HepG2 (cell line): ENCODE results near the gene SEMA6B. TPM values are rescaled to one million over a fixed set of nuclear protein-coding genes. Genes with fewer than 3 reads are reported as not detected.

Experiments used
- ATAC-seq: fragments of 200-7000 bp; cut with Tn5 transposase; 3 replicates; pipeline ENCODE4 v1.9.1; 2020; ENCODE audit warnings: mild to moderate bottlenecking, moderate library complexity
- BruUV-seq: library from RNA; stranded (reverse); fragments of 400-500 nt; replicated peaks from 2 replicates; lab custom pipeline; 2021; lab: Mats Ljungman, UMichigan
- CTCF ChIA-PET: fragments of 300-600 bp; formaldehyde crosslinking; extraction: SDS; loops from one replicate; lab custom pipeline; 2021; ENCODE audit warnings: low total read pairs, inconsistent platforms, low intra/inter-chr PET ratio; lab: Yijun Ruan, JAX
- POLR2A ChIA-PET: fragments of 350-600 bp; sonication (Branson Sonifier 250); formaldehyde crosslinking; loops from one replicate; lab custom pipeline; 2020; ENCODE audit warnings: antibody characterized with exemption, inconsistent platforms; lab: Yijun Ruan, JAX
- DNase-seq: peaks from one replicate; pipeline ENCODE4 v3.0.0-alpha.2; 2015; ENCODE audit warnings: low spot score
- FAIRE-seq: peaks from 3 replicates; lab custom pipeline; 2011; peaks lifted over from hg19 to GRCh38; lab: Jason Lieb, UNC
- H2AFZ ChIP-seq: one replicate; pipeline ENCODE4 v1.6.1; 2011; ENCODE audit warnings: low read length, inconsistent platforms
- H3K27ac ChIP-seq: fragments of 300-600 bp; 3 replicates; pipeline ENCODE4 v1.8.0; 2011; ENCODE audit warnings: mixed run types, mild to moderate bottlenecking, mixed read lengths, low read length, inconsistent platforms; ENCODE audit not compliant: insufficient read depth; ENCODE audit errors: extremely low read length
- H3K27me3 ChIP-seq, 2 experiments: fragments of 200-600 bp in 1 of 2; 2 replicates in 1 of 2; 3 replicates in 1 of 2; pipeline versions ENCODE4 v1.6.0 to v1.8.0; 2011; ENCODE audit warnings: low read length in 2 of 2, mild to moderate bottlenecking in 2 of 2, moderate library complexity in 2 of 2, inconsistent platforms in 1 of 2; ENCODE audit not compliant: insufficient read depth in 2 of 2, control insufficient read depth in 1 of 2
- H3K36me3 ChIP-seq, 2 experiments: fragments of 200-600 bp in 1 of 2; replicated peaks in 1 of 2; 2 replicates in 1 of 2; 3 replicates in 1 of 2; pipeline versions ENCODE4 v1.5.1 to v1.8.0; 2011; ENCODE audit warnings: low read length in 2 of 2, inconsistent platforms in 1 of 2; ENCODE audit not compliant: insufficient read depth in 2 of 2, control insufficient read depth in 1 of 2
- H3K4me1 ChIP-seq: 2 replicates; pipeline ENCODE4 v1.5.1; 2012; ENCODE audit warnings: low read length, inconsistent platforms; ENCODE audit not compliant: insufficient read depth
- H3K4me2 ChIP-seq: 2 replicates; pipeline ENCODE4 v1.6.0; 2011; ENCODE audit warnings: low read depth, low read length, inconsistent platforms
- H3K4me3 ChIP-seq, 3 experiments: fragments of 200-600 bp in 1 of 3; sonication (generic), shearing (Covaris generic) in 1 of 3; replicated peaks in 1 of 3; 2 replicates each; pipeline ENCODE4 v1.5.1; 2011 to 2016; ENCODE audit warnings: low read length in 3 of 3, inconsistent platforms in 2 of 3, low read depth in 2 of 3, mild to moderate bottlenecking in 2 of 3, control low read depth in 1 of 3, mixed read lengths in 1 of 3; ENCODE audit not compliant: insufficient read depth in 1 of 3
- H3K79me2 ChIP-seq: one replicate; pipeline ENCODE4 v1.6.1; 2011; ENCODE audit warnings: low read length, inconsistent platforms; ENCODE audit not compliant: insufficient read depth
- H3K9ac ChIP-seq: 2 replicates; pipeline ENCODE4 v1.6.0; 2011; ENCODE audit warnings: mild to moderate bottlenecking, low read depth, low read length, inconsistent platforms; ENCODE audit not compliant: insufficient read depth
- H3K9me3 ChIP-seq: 2 replicates; pipeline ENCODE4 v1.5.1; 2012; ENCODE audit warnings: mild to moderate bottlenecking, low read length
- H4K20me1 ChIP-seq: 2 replicates; pipeline ENCODE4 v1.6.0; 2011; ENCODE audit warnings: inconsistent platforms, mild to moderate bottlenecking, low read length, moderate library complexity; ENCODE audit not compliant: insufficient read depth
- JUNB ChIP-seq: sonication (generic); formaldehyde crosslinking; IDR thresholded peaks from 2 replicates; pipeline ENCODE4 v1.8.0; 2022; ENCODE audit warnings: missing genetic modification reagents, mild to moderate bottlenecking, borderline replicate concordance
- RBFOX2 ChIP-seq: fragments of 200-400 bp; formaldehyde crosslinking; IDR thresholded peaks from 2 replicates; pipeline ENCODE4 v1.6.1; 2017; ENCODE audit warnings: low read depth, mild to moderate bottlenecking, low read length
- ZNF121 ChIP-seq: sonication (generic); formaldehyde crosslinking; IDR thresholded peaks from 2 replicates; pipeline ENCODE4 v1.5.0; 2020; ENCODE audit warnings: mild to moderate bottlenecking, missing genetic modification reagents
- WGBS: methylation state at CpG from one replicate; pipeline ENCODE4 v1.1.6; 2017; ENCODE audit warnings: low lambda C conversion rate; 5-methylcytosine and 5-hydroxymethylcytosine counted together
- in situ Hi-C: cut with HindIII; loops from 2 replicates; pipeline ENCODE4 v1.10.0; 2017; ENCODE audit warnings: low pct_unique_long_range_greater_than_20kb; ENCODE audit not compliant: extremely low pct_ligation_motif_present
- intact Hi-C: fragments of 100-400 bp; cut with micrococcal nuclease; formaldehyde crosslinking; loops from one replicate; pipeline ENCODE4 v1.10.0; 2022; ENCODE audit not compliant: unreplicated experiment
- polyA plus RNA-seq, 8 experiments: library from polyadenylated mRNA; depleted of rRNA in 3 of 8; stranded (reverse) in 7 of 8; unstranded in 1 of 8; fragments of >200 nt; fragmentation: Illumina TruSeq in 4 of 8; extraction: Trizol in 4 of 8; gene quantifications; 2 replicates each; pipeline versions ENCODE4 v1.2.1 to v1.2.3, GENCODE V29; 2011 to 2016; ENCODE audit warnings: low read depth in 4 of 8, missing spikeins in 1 of 8, mixed read lengths in 1 of 8; ENCODE audit not compliant: insufficient read depth in 1 of 8
- total RNA-seq, 5 experiments: library from RNA; depleted of rRNA; stranded (reverse); fragments of >200 nt; fragmentation: Illumina TruSeq; extraction: Trizol; gene quantifications; 2 replicates each; pipeline ENCODE4 v1.2.3, GENCODE V29; 2016; ENCODE audit warnings: low read depth in 1 of 5
- TF ChIP-seq, protein P1 (sequence below): sonication (generic); formaldehyde crosslinking; IDR thresholded peaks from 2 replicates; pipeline ENCODE4 v1.9.0; 2022; ENCODE audit warnings: missing genetic modification reagents, mild to moderate bottlenecking, borderline replicate concordance
- TF ChIP-seq, protein P2 (sequence below): sonication (generic); formaldehyde crosslinking; IDR thresholded peaks from 2 replicates; pipeline ENCODE4 v1.5.0; 2020; ENCODE audit warnings: mild to moderate bottlenecking, missing genetic modification reagents

Gene SEMA6B
- total and polyA plus RNA-seq, 2 of the 13 experiments (the other 11 are each of a cell fraction or from before 2014, with no cell fraction given): 45.5 to 67.1 TPM

DNA sequence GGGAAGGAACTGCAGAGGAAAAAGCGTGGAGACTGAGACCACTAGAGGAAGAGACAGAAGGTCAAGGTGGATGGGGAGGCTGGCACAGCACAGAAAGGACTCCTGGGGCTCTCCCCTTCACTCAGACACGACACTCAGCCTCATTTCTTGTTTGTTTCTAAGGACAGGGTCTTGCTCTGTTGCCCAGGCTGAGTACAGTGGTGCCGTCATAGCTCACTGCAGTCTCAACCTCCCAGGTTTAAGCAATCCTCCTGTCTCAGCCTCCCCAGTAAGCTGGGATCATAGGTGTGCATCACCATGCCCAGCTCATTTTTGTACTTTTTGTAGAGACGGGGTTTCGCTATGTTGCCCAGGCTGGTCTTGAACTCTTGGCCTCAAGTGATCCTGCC, 11.4 kb upstream of the SEMA6B start:
- Histone ChIP-seq H3K27ac (no peak overlapping the region), H3K4me1 (peaks cover 11% of the 10 kb centered on the region), H3K9me3 (no peaks in the 10 kb centered on the region), H3K4me2 (no peak overlapping the region), H3K4me3 (no peak overlapping the region), H2AFZ (no peak overlapping the region), H3K27me3 (no peaks in the 10 kb centered on the region), H3K79me2 (peaks cover 60% of the 10 kb centered on the region), H4K20me1 (peaks cover 48% of the 10 kb centered on the region), H3K9ac (no peak overlapping the region), H3K36me3 (peaks cover 5 to 9% of the 10 kb centered on the region in 2 experiments; a peak in 4 of 5 replicates)
- ATAC-seq: no peak
- intact Hi-C loops: no loop called here
- TF ChIP-seq, protein P1, sequence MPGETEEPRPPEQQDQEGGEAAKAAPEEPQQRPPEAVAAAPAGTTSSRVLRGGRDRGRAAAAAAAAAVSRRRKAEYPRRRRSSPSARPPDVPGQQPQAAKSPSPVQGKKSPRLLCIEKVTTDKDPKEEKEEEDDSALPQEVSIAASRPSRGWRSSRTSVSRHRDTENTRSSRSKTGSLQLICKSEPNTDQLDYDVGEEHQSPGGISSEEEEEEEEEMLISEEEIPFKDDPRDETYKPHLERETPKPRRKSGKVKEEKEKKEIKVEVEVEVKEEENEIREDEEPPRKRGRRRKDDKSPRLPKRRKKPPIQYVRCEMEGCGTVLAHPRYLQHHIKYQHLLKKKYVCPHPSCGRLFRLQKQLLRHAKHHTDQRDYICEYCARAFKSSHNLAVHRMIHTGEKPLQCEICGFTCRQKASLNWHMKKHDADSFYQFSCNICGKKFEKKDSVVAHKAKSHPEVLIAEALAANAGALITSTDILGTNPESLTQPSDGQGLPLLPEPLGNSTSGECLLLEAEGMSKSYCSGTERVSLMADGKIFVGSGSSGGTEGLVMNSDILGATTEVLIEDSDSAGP (CRISPR knock-in tag): 0 out of 2 replicates have a peak, but pooled peaks have one; percentile 15
- TF ChIP-seq, protein P2, sequence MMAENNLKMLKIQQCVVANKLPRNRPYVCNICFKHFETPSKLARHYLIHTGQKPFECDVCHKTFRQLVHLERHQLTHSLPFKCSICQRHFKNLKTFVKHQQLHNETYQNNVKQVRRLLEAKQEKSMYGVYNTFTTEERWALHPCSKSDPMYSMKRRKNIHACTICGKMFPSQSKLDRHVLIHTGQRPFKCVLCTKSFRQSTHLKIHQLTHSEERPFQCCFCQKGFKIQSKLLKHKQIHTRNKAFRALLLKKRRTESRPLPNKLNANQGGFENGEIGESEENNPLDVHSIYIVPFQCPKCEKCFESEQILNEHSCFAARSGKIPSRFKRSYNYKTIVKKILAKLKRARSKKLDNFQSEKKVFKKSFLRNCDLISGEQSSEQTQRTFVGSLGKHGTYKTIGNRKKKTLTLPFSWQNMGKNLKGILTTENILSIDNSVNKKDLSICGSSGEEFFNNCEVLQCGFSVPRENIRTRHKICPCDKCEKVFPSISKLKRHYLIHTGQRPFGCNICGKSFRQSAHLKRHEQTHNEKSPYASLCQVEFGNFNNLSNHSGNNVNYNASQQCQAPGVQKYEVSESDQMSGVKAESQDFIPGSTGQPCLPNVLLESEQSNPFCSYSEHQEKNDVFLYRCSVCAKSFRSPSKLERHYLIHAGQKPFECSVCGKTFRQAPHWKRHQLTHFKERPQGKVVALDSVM (CRISPR knock-in tag): 0 out of 2 replicates have a peak, but pooled peaks have one; percentile 12
- no peak for TF ChIP-seq RBFOX2
- no peak for TF ChIP-seq JUNB (CRISPR knock-in tag)
- TF ChIP-seq ZNF121 (CRISPR knock-in tag): 0 out of 2 replicates have a peak, but pooled peaks have one; percentile 24
- DNase-seq: no peak
- ChIA-PET CTCF (no interaction called here), POLR2A (no interaction called here)
- no peak for FAIRE-seq
- BruUV-seq: no TSS peak
- in situ Hi-C loops: no loop called here
- WGBS: 98% methylated on average over 5 of the region's 5 CpGs
